Measurements from ENCODE around the gene RBP5.

GRCh38 chr12:7158781-7159609 is 30.3 kb upstream of the RBP5 start:
- TF ChIP-seq CTCF (conservative IDR thresholded peaks at IDR 0.05; ENCODE audit: low read depth, low read length) (no peak), EZH2 (IDR thresholded peaks at IDR 0.05; ENCODE audit: borderline replicate concordance, low read depth, low read length, poor library complexity, severe bottlenecking) (no peak)

Data from A673 (cell line).